HEK293T (cell line): ENCODE measurements around the gene LILRA1.

Experiments
- ARNT ChIP-seq: fragments of 450-650 bp; IDR thresholded peaks from 2 replicates; pipeline ENCODE4 v1.6.1; 2017; ENCODE audit warnings: mild to moderate bottlenecking
- BHLHE40 ChIP-seq: fragments of 450-650 bp; IDR thresholded peaks from 2 replicates; pipeline ENCODE4 v1.6.1; 2016; ENCODE audit warnings: mild to moderate bottlenecking, moderate library complexity, borderline replicate concordance
- FOXA1 ChIP-seq: fragments of 450-650 bp; IDR thresholded peaks from 2 replicates; pipeline ENCODE4 v1.6.1; 2016; ENCODE audit warnings: mild to moderate bottlenecking
- FOXM1 ChIP-seq: fragments of 450-650 bp; IDR thresholded peaks from 2 replicates; pipeline ENCODE4 v1.6.1; 2017; ENCODE audit warnings: mild to moderate bottlenecking, borderline replicate concordance
- HDGF ChIP-seq: fragments of 450-650 bp; IDR thresholded peaks from 2 replicates; pipeline ENCODE4 v1.6.1; 2017; ENCODE audit warnings: antibody characterized with exemption, borderline replicate concordance
- L3MBTL2 ChIP-seq: fragments of 450-650 bp; conservative IDR thresholded peaks from 2 replicates; pipeline ENCODE4 v1.6.1; 2016; ENCODE audit warnings: mild to moderate bottlenecking
- LEF1 ChIP-seq: fragments of 450-650 bp; IDR thresholded peaks from 2 replicates; pipeline ENCODE4 v1.6.1; 2017; ENCODE audit warnings: mild to moderate bottlenecking, borderline replicate concordance
- NFRKB ChIP-seq: fragments of 450-650 bp; IDR thresholded peaks from 2 replicates; pipeline ENCODE4 v1.6.1; 2016; ENCODE audit warnings: mild to moderate bottlenecking, moderate library complexity
- PKNOX1 ChIP-seq: fragments of 450-650 bp; IDR thresholded peaks from 2 replicates; pipeline ENCODE4 v1.6.1; 2016
- SP1 ChIP-seq: fragments of 450-650 bp; IDR thresholded peaks from 2 replicates; pipeline ENCODE4 v1.6.1; 2017
- SUZ12 ChIP-seq: fragments of 450-650 bp; IDR thresholded peaks from 2 replicates; pipeline ENCODE4 v1.6.1; 2016; ENCODE audit warnings: mild to moderate bottlenecking

DNA sequence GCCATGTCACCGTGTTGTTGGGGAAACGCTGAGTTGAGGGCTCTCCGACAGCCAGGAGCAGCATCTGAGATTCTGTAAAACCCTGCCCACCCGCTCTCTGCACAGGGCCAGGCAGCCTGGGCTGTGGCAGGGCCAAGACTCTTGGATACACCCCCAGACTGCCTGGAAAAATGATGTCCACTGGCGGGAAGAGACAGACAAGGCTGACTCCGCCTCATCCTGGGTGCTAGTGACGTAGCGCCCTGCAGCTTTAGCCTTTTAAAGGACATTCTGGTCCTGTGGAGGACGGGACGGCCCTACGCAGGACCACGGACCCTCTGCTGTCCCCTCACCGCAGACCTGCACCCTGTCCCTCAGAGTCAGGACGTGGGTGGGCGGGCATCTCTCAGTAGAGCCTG lies 40.5 kb upstream of the LILRA1 start:
- TF ChIP-seq SUZ12 (no peak), L3MBTL2 (no peak), FOXM1 (no peak), ARNT (no peak), FOXA1 (no peak), NFRKB (no peak), BHLHE40 (no peak), SP1 (no peak), LEF1 (no peak), PKNOX1 (no peak), HDGF (no peak)
